ENCODE data around the gene SLC13A2. TPM values are rescaled to one million over a fixed set of nuclear protein-coding genes. Genes with fewer than 3 reads are reported as not detected.

Gene SLC13A2
- total RNA-seq, 1 donor from 2014 or later = not detected

DNA sequence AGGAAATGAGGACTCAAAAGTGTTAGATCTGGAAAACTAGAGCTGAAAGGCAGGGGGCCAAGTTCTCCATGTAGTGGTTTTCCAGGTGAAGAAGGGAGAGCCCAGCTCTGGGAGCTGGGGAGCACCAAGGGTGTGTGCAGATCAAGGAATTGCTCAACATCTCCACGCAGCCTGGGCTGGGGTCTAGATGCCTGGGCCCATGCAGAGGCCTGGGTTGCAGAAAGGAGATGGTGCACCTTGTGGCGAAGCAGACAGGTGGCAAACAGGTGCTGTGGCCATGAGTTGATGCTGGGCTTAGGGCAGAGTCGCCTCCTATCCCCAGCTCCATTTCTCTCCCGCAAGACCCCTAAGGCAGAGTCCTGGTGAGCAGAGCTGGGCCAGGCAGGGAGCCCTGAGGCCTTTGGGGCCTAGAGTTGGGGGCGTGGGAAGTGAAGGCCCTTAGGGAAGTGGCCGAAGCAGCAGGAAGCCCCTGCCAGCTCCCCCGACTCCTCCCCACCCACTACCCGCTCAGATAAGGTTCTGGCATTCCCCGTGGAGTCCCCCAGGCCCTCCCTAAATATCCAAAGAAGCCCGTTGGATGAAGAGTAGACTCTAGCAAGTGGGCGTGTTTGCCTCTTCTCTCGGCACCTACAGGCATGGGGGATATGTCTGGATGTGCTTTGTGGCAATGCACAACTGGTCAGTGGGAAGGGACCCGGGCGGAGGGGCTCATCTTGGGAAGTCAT is 33.5 kb downstream of the SLC13A2 start:
- Histone ChIP-seq H3K4me3 (ENCODE audit: insufficient read depth, low read depth, low read length) (no peak overlapping the region), H3K9me3 (ENCODE audit: insufficient read depth, low read depth, low read length) (no peaks in the 10 kb centered on the region), H3K36me3 (ENCODE audit: insufficient read depth, low read length) (no peaks in the 10 kb centered on the region), H3K4me2 (ENCODE audit: low read length) (no peak overlapping the region), H3K79me2 (ENCODE audit: insufficient read depth, low read length) (no peaks in the 10 kb centered on the region), H3K4me1 (ENCODE audit: insufficient read depth, low read length) (no peaks in the 10 kb centered on the region), H4K20me1 (ENCODE audit: insufficient read depth, low read length) (no peaks in the 10 kb centered on the region), H3K27me3 (ENCODE audit: insufficient read depth, low read length) (peaks cover 35% of the 10 kb centered on the region), H2AFZ (ENCODE audit: low read depth, low read length) (no peak overlapping the region), H3K27ac (ENCODE audit: low read depth, low read length) (no peak overlapping the region), H3K9ac (ENCODE audit: low read length) (no peak overlapping the region)
- peaks cover 10% of the 10 kb centered on the region for H3K4me1 Mint-ChIP-seq (ENCODE audit: low read depth, unreplicated experiment)
- peak overlapping the region; percentile 67 for H3K4me3 Mint-ChIP-seq (ENCODE audit: unreplicated experiment)
- H3K27me3 Mint-ChIP-seq (ENCODE audit: low read depth, unreplicated experiment) = peaks cover 54% of the 10 kb centered on the region
- H3K9me3 Mint-ChIP-seq (ENCODE audit: unreplicated experiment) = no peaks in the 10 kb centered on the region
- no peaks in the 10 kb centered on the region for H3K36me3 Mint-ChIP-seq (ENCODE audit: low read depth, unreplicated experiment)
- no peak for FAIRE-seq
- H3K27ac Mint-ChIP-seq (ENCODE audit: unreplicated experiment) = no peak overlapping the region
- TF ChIP-seq, protein P1, sequence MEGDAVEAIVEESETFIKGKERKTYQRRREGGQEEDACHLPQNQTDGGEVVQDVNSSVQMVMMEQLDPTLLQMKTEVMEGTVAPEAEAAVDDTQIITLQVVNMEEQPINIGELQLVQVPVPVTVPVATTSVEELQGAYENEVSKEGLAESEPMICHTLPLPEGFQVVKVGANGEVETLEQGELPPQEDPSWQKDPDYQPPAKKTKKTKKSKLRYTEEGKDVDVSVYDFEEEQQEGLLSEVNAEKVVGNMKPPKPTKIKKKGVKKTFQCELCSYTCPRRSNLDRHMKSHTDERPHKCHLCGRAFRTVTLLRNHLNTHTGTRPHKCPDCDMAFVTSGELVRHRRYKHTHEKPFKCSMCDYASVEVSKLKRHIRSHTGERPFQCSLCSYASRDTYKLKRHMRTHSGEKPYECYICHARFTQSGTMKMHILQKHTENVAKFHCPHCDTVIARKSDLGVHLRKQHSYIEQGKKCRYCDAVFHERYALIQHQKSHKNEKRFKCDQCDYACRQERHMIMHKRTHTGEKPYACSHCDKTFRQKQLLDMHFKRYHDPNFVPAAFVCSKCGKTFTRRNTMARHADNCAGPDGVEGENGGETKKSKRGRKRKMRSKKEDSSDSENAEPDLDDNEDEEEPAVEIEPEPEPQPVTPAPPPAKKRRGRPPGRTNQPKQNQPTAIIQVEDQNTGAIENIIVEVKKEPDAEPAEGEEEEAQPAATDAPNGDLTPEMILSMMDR (IDR thresholded peaks at IDR 0.05; ENCODE audit: insufficient read depth, low read depth, low read length) = no peak
- TF ChIP-seq EZH2 (IDR thresholded peaks at IDR 0.05; ENCODE audit: insufficient read depth, low read length) = no peak
- DNase-seq (ENCODE audit: low read depth) = no peak

DNA sequence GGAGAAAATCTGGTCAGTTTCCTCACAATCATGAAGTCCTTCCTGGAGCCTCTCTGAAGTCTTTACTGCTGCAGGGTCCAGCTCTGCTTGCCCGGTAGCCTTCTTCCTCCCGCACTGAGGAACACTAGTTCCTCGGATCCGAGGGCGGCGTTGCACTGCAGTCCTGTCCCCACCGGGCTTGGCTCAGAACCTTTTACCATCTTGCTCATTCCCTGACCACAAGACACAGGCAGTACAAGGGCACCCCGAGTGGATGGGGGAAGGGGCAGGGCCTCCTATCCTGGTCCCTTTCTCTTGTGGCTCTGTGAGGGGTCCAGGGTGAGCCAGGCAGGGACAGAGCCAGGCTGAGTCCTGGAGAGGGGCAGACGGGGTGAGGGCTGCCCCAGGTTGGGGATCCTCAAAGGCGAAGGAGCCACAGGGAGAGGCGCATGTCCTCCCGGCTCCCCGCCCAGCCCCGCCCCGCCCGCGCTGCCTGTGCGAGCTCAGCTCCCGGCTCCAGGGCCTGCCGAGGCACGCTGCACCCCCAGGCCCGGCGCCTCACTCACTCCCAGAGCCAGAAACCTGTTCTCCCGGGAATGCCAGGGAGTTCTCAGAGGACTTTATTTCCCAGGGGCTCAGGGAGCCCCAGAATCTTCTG is 34.2 kb downstream of the SLC13A2 start:
- Histone ChIP-seq H3K9me3 (ENCODE audit: insufficient read depth, low read depth, low read length) (no peaks in the 10 kb centered on the region), H3K36me3 (ENCODE audit: insufficient read depth, low read length) (no peaks in the 10 kb centered on the region), H4K20me1 (ENCODE audit: insufficient read depth, low read length) (no peaks in the 10 kb centered on the region), H3K79me2 (ENCODE audit: insufficient read depth, low read length) (no peaks in the 10 kb centered on the region), H3K4me2 (ENCODE audit: low read length) (no peak overlapping the region), H3K4me1 (ENCODE audit: insufficient read depth, low read length) (no peaks in the 10 kb centered on the region), H3K9ac (ENCODE audit: low read length) (no peak overlapping the region), H2AFZ (ENCODE audit: low read depth, low read length) (no peak overlapping the region), H3K4me3 (ENCODE audit: insufficient read depth, low read depth, low read length) (no peak overlapping the region), H3K27ac (ENCODE audit: low read depth, low read length) (no peak overlapping the region), H3K27me3 (ENCODE audit: insufficient read depth, low read length) (peaks cover 39% of the 10 kb centered on the region)
- no peak for DNase-seq (ENCODE audit: low read depth)
- Mint-ChIP-seq H3K4me3 (ENCODE audit: unreplicated experiment) (no peak overlapping the region), H3K9me3 (ENCODE audit: unreplicated experiment) (no peaks in the 10 kb centered on the region), H3K27me3 (ENCODE audit: low read depth, unreplicated experiment) (peaks cover 61% of the 10 kb centered on the region), H3K4me1 (ENCODE audit: low read depth, unreplicated experiment) (peaks cover 10% of the 10 kb centered on the region), H3K27ac (ENCODE audit: unreplicated experiment) (no peak overlapping the region), H3K36me3 (ENCODE audit: low read depth, unreplicated experiment) (no peaks in the 10 kb centered on the region)
- TF ChIP-seq, protein P1 (IDR thresholded peaks at IDR 0.05; ENCODE audit: insufficient read depth, low read depth, low read length) = no peak
- peak; percentile 40 for TF ChIP-seq EZH2 (IDR thresholded peaks at IDR 0.05; ENCODE audit: insufficient read depth, low read length)
- no peak for FAIRE-seq

Data from astrocyte (in vitro differentiated cells and primary cell).